HCT116 (cell line): Measurements from ENCODE around the gene MLPH. TPM values are rescaled to one million over a fixed set of nuclear protein-coding genes. Genes with fewer than 3 reads are reported as not detected.

Experiments used
- ATAC-seq: fragments of 200-7000 bp; cut with Tn5 transposase; 2 replicates; pipeline ENCODE4 v1.9.1; 2020; ENCODE audit warnings: mild to moderate bottlenecking, moderate library complexity
- BruUV-seq: library from RNA; stranded (reverse); fragments of 400-500 nt; replicated peaks from 2 replicates; lab custom pipeline; 2021; lab: Mats Ljungman, UMichigan
- CTCF ChIA-PET: fragments of 300-600 bp; sonication (Branson Sonifier 250); formaldehyde crosslinking; loops from one replicate; lab custom pipeline; 2021; ENCODE audit warnings: antibody characterized with exemption; lab: Charles Lee
- POLR2A ChIA-PET: fragments of 300-600, 350-600 bp; sonication (Branson Sonifier 250); formaldehyde crosslinking; loops from one replicate; lab custom pipeline; 2021; ENCODE audit warnings: antibody characterized with exemption; lab: Charles Lee
- RAD21 ChIA-PET, 2 experiments: fragments of 300-600 bp; sonication (Branson Sonifier 250); formaldehyde crosslinking; loops; one replicate each; lab custom pipeline; 2023; ENCODE audit warnings: low total read pairs in 2 of 2; ENCODE audit not compliant: uncharacterized antibody in 2 of 2, unreplicated experiment in 2 of 2, low non-redundant PET in 1 of 2; lab: Charles Lee
- DNase-seq: peaks from one replicate; pipeline ENCODE4 v3.0.0-alpha.2; 2010; ENCODE audit warnings: low read depth, low spot score
- H2AFZ ChIP-seq: fragments of 200-600 bp; shearing (Covaris generic), sonication (generic); 2 replicates; pipeline ENCODE4 v1.6.1; 2017; ENCODE audit warnings: low read depth, mixed run types, mixed read lengths, antibody characterized with exemption, low read length; ENCODE audit not compliant: poor library complexity, severe bottlenecking
- H3K27ac ChIP-seq: 2 replicates; pipeline ENCODE4 v1.5.1; 2012; ENCODE audit warnings: low read depth, low read length
- H3K27me3 ChIP-seq: fragments of 200-600 bp; sonication (generic); 2 replicates; pipeline ENCODE4 v1.6.1; 2016; ENCODE audit warnings: mixed run types, low read length, mixed read lengths; ENCODE audit not compliant: insufficient read depth
- H3K36me3 ChIP-seq, 2 experiments: fragments of 200-500 bp in 1 of 2; fragments of 200-600 bp in 1 of 2; sonication (Bioruptor generic) in 1 of 2; sonication (generic) in 1 of 2; 2 replicates each; pipeline versions ENCODE4 v1.5.1 to v1.6.1; 2014 to 2016; ENCODE audit warnings: low read length in 2 of 2, inconsistent platforms in 1 of 2, mixed read lengths in 1 of 2, mixed run types in 1 of 2; ENCODE audit not compliant: insufficient read depth in 2 of 2, control insufficient read depth in 1 of 2
- H3K4me1 ChIP-seq, 2 experiments: fragments of 200-600 bp in 1 of 2; sonication (generic) in 1 of 2; 2 replicates each; pipeline versions ENCODE4 v1.5.1 to v1.6.1; 2012 to 2017; ENCODE audit warnings: low read length in 2 of 2, inconsistent platforms in 1 of 2, mild to moderate bottlenecking in 1 of 2, mixed read lengths in 1 of 2, mixed run types in 1 of 2, moderate library complexity in 1 of 2; ENCODE audit not compliant: insufficient read depth in 2 of 2, control insufficient read depth in 1 of 2
- H3K4me2 ChIP-seq: fragments of 200-600 bp; sonication (generic); 2 replicates; pipeline ENCODE4 v1.6.1; 2017; ENCODE audit warnings: mixed run types, low read length, mixed read lengths
- H3K4me3 ChIP-seq, 2 experiments: fragments of 200-600 bp in 1 of 2; sonication (generic) in 1 of 2; replicated peaks in 1 of 2; 2 replicates each; pipeline ENCODE4 v1.5.1; 2011 to 2016; ENCODE audit warnings: low read length in 2 of 2, control low read depth in 1 of 2, low read depth in 1 of 2, mild to moderate bottlenecking in 1 of 2, mixed read lengths in 1 of 2, mixed run types in 1 of 2
- H3K79me2 ChIP-seq: fragments of 200-600 bp; sonication (generic); 2 replicates; pipeline ENCODE4 v1.6.1; 2017; ENCODE audit warnings: mild to moderate bottlenecking, mixed run types, low read length, moderate library complexity, mixed read lengths; ENCODE audit not compliant: insufficient read depth
- H3K9ac ChIP-seq: fragments of 200-600 bp; sonication (generic); 2 replicates; pipeline ENCODE4 v1.6.1; 2016; ENCODE audit warnings: low read length, mixed read lengths
- H3K9me2 ChIP-seq: fragments of 200-600 bp; sonication (generic), shearing (Covaris generic); 2 replicates; pipeline ENCODE4 v1.6.1; 2017; ENCODE audit warnings: mixed run types, mild to moderate bottlenecking, moderate library complexity; ENCODE audit not compliant: insufficient read depth
- H3K9me3 ChIP-seq, 2 experiments: fragments of 200-500 bp in 1 of 2; fragments of 200-600 bp in 1 of 2; sonication (Bioruptor generic) in 1 of 2; sonication (generic) in 1 of 2; 2 replicates each; pipeline ENCODE4 v1.6.1; 2014 to 2017; ENCODE audit warnings: low read length in 2 of 2, mixed read lengths in 2 of 2, inconsistent platforms in 1 of 2, low read depth in 1 of 2, mild to moderate bottlenecking in 1 of 2, mixed run types in 1 of 2, moderate library complexity in 1 of 2; ENCODE audit not compliant: control insufficient read depth in 1 of 2, insufficient read depth in 1 of 2
- H4K20me1 ChIP-seq: fragments of 200-600 bp; sonication (generic), shearing (Covaris generic); 2 replicates; pipeline ENCODE4 v1.6.1; 2017; ENCODE audit warnings: mixed run types, mild to moderate bottlenecking, moderate library complexity; ENCODE audit not compliant: insufficient read depth
- CBX3 ChIP-seq: IDR thresholded peaks from 2 replicates; pipeline ENCODE4 v1.6.1; 2012; ENCODE audit warnings: low read depth
- ELF1 ChIP-seq: IDR thresholded peaks from 2 replicates; pipeline ENCODE4 v1.6.1; 2012; ENCODE audit warnings: low read depth, borderline replicate concordance
- EZH2phosphoT487 ChIP-seq: fragments of 200-600 bp; IDR thresholded peaks from 2 replicates; pipeline ENCODE4 v1.6.1; 2018; ENCODE audit warnings: antibody characterized with exemption, borderline replicate concordance
- POLR2AphosphoS5 ChIP-seq: IDR thresholded peaks from 2 replicates; pipeline ENCODE4 v1.6.1; 2011; ENCODE audit warnings: mild to moderate bottlenecking, low read depth, low read length, moderate library complexity
- SP1 ChIP-seq: IDR thresholded peaks from 2 replicates; pipeline ENCODE4 v1.6.1; 2012; ENCODE audit warnings: low read depth
- TCF7L2 ChIP-seq: IDR thresholded peaks from 2 replicates; pipeline ENCODE4 v1.7.0; 2011; ENCODE audit warnings: borderline replicate concordance, inconsistent platforms; ENCODE audit not compliant: insufficient read depth, insufficient read length; ENCODE audit errors: extremely low read depth
- ZFX ChIP-seq: fragments of 450-650 bp; IDR thresholded peaks from 2 replicates; pipeline ENCODE4 v1.6.1; 2017
- intact Hi-C: fragments of 100-400 bp; cut with micrococcal nuclease; formaldehyde crosslinking; loops from 2 replicates; pipeline ENCODE4 v1.10.0; 2022
- total RNA-seq: library from RNA; stranded (reverse); gene quantifications from one replicate; pipeline ENCODE4 v1.2.1, GENCODE V29; 2021; ENCODE audit not compliant: unreplicated experiment
- TF ChIP-seq, protein P1 (sequence below): IDR thresholded peaks from 2 replicates; pipeline ENCODE4 v1.6.1; 2012
- TF ChIP-seq, protein P2 (sequence below): IDR thresholded peaks from 2 replicates; pipeline ENCODE4 v1.6.1; 2012
- TF ChIP-seq, protein P3 (sequence below): IDR thresholded peaks from 2 replicates; pipeline ENCODE4 v1.6.1; 2012; ENCODE audit warnings: low read depth

MLPH gene
- total RNA-seq, 1 experiment from 2014 or later = 81.4 TPM

DNA sequence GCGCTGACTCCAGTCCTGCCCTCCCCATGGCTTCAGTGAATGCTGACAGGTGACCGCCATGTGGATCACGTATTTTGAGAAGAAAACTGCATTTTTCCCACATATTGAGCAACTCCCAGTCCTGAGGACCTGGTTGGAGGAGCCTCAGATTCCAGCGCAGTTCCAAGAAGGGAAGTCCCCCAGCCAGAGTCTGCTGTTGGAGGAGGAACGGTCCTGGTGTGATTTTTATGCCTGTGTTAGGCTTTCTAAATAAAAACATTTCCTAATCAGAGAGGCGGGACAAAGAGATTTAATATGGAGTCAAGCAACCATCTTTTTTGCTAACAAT, 40.7 kb upstream of the MLPH start:
- no peaks in the 10 kb centered on the region for H3K9me2 ChIP-seq
- H3K27me3 ChIP-seq = 0 out of 2 replicates have a peak, but pooled peaks cover 13% of the 10 kb centered on the region
- H3K4me1 ChIP-seq = no peaks in the 10 kb centered on the region
- no peaks in the 10 kb centered on the region for H4K20me1 ChIP-seq
- H2AFZ ChIP-seq = no peak overlapping the region
- ChIA-PET CTCF (no interaction called here), POLR2A (no interaction called here), RAD21 (no interaction called here)
- no peak overlapping the region for H3K9ac ChIP-seq
- BruUV-seq = no TSS peak
- no peak overlapping the region for H3K4me2 ChIP-seq
- intact Hi-C loops = no loop called here
- H3K79me2 ChIP-seq = no peaks in the 10 kb centered on the region
- H3K36me3 ChIP-seq = no peaks in the 10 kb centered on the region
- ATAC-seq (no peak), DNase-seq (no peak)
- H3K27ac ChIP-seq = no peak overlapping the region
- no peak for TF ChIP-seq ELF1
- TF ChIP-seq EZH2phosphoT487 = no peak
- no peak for TF ChIP-seq CBX3
- TF ChIP-seq, protein P1, sequence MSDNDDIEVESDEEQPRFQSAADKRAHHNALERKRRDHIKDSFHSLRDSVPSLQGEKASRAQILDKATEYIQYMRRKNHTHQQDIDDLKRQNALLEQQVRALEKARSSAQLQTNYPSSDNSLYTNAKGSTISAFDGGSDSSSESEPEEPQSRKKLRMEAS = no peak
- TF ChIP-seq, protein P2, sequence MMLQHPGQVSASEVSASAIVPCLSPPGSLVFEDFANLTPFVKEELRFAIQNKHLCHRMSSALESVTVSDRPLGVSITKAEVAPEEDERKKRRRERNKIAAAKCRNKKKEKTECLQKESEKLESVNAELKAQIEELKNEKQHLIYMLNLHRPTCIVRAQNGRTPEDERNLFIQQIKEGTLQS = no peak
- no peak for TF ChIP-seq TCF7L2
- TF ChIP-seq POLR2AphosphoS5 = no peak
- TF ChIP-seq SP1 = no peak
- TF ChIP-seq ZFX = no peak
- TF ChIP-seq, protein P3, sequence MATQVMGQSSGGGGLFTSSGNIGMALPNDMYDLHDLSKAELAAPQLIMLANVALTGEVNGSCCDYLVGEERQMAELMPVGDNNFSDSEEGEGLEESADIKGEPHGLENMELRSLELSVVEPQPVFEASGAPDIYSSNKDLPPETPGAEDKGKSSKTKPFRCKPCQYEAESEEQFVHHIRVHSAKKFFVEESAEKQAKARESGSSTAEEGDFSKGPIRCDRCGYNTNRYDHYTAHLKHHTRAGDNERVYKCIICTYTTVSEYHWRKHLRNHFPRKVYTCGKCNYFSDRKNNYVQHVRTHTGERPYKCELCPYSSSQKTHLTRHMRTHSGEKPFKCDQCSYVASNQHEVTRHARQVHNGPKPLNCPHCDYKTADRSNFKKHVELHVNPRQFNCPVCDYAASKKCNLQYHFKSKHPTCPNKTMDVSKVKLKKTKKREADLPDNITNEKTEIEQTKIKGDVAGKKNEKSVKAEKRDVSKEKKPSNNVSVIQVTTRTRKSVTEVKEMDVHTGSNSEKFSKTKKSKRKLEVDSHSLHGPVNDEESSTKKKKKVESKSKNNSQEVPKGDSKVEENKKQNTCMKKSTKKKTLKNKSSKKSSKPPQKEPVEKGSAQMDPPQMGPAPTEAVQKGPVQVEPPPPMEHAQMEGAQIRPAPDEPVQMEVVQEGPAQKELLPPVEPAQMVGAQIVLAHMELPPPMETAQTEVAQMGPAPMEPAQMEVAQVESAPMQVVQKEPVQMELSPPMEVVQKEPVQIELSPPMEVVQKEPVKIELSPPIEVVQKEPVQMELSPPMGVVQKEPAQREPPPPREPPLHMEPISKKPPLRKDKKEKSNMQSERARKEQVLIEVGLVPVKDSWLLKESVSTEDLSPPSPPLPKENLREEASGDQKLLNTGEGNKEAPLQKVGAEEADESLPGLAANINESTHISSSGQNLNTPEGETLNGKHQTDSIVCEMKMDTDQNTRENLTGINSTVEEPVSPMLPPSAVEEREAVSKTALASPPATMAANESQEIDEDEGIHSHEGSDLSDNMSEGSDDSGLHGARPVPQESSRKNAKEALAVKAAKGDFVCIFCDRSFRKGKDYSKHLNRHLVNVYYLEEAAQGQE = no peak
- no peak overlapping the region for H3K4me3 ChIP-seq
- H3K9me3 ChIP-seq = no peaks in the 10 kb centered on the region
